NB4 (cell line): ENCODE data around the gene PAK2.
"Not testable (repeated sequence)": the region's sequence is repeated elsewhere in the genome, so short reads cannot be mapped to it uniquely, and the experiment has no call there.

ENCODE experiments used
- DNase-seq: peaks from one replicate; pipeline ENCODE4 v3.0.0; 2010; ENCODE audit warnings: low read depth
- H3K4me3 ChIP-seq: one replicate; pipeline ENCODE4 v1.5.1; 2011; ENCODE audit warnings: mild to moderate bottlenecking, low read depth, low read length, moderate library complexity
- CTCF ChIP-seq: IDR thresholded peaks from one replicate; pipeline ENCODE4 v1.5.1; 2012; ENCODE audit warnings: low read depth, low read length
- MAX ChIP-seq: IDR thresholded peaks from 2 replicates; pipeline ENCODE4 v1.6.1; 2011; ENCODE audit warnings: low read depth, low read length
- MYC ChIP-seq: IDR thresholded peaks from 2 replicates; pipeline ENCODE4 v1.6.1; 2011; ENCODE audit warnings: low read depth, low read length
- POLR2A ChIP-seq: IDR thresholded peaks from 2 replicates; pipeline ENCODE4 v1.6.1; 2011; ENCODE audit warnings: mild to moderate bottlenecking; ENCODE audit not compliant: insufficient read length; ENCODE audit errors: extremely low read depth

PAK2 gene

GRCh38 chr3:196843435-196844110 lies 103.9 kb downstream of the PAK2 start:
- TF ChIP-seq POLR2A (no peak), MYC (no peak)
- no peak for DNase-seq
- no peak overlapping the region for H3K4me3 ChIP-seq

- not testable (repeated sequence) for DNase-seq, H3K4me3 ChIP-seq
Observed at GRCh38 chr3:196844235-196845219, 104.9 kb downstream of the PAK2 start.

GRCh38 chr3:196848375-196848774 lies 108.7 kb downstream of the PAK2 start:
- not testable (repeated sequence) for H3K4me3 ChIP-seq, DNase-seq

- no peak for DNase-seq
- H3K4me3 ChIP-seq, result no peak overlapping the region
- TF ChIP-seq CTCF (no peak), POLR2A (no peak), MYC (no peak), MAX (no peak)
Observed at GRCh38 chr3:196849180-196849741, 109.6 kb downstream of the PAK2 start.

- H3K4me3 ChIP-seq, DNase-seq: not testable (repeated sequence)
Observed at GRCh38 chr3:196863000-196863399, 123.3 kb downstream of the PAK2 start.

GRCh38 chr3:196867155-196867506 lies 127.5 kb downstream of the PAK2 start:
- TF ChIP-seq MYC (no peak), MAX (no peak), CTCF (no peak), POLR2A (no peak)
- peak overlapping the region; percentile 71 for H3K4me3 ChIP-seq
- DNase-seq, result no peak

- peak within 1 kb of the TSS; percentile 96 for H3K4me3 ChIP-seq
- TF ChIP-seq CTCF (no peak), MYC (peak; percentile 51; the same call in 1 of the 2 replicates), MAX (peak; percentile 42; the same call in 1 of the 2 replicates), POLR2A (peak; percentile 85)
- DNase-seq, result peak; percentile 94
Observed at GRCh38 chr3:196867507-196868296, 128.0 kb downstream of the PAK2 start, which contains the start of gene SENP5. SENP5 (plus strand) TSS chr3:196867920; CDS start chr3:196885182, 17,262 bp downstream.
